HG02623 (cell line): ENCODE data around the gene FAM222A.
"Not testable (repeated sequence)": the region's sequence is repeated elsewhere in the genome, so short reads cannot be mapped to it uniquely, and the experiment has no call there.

ENCODE experiments used
- ATAC-seq: cut with Tn5 transposase; IDR thresholded peaks from one replicate; pipeline ENCODE4 v1.9.1; 2021; ENCODE audit warnings: moderate library complexity; ENCODE audit not compliant: unreplicated experiment

The FAM222A gene

DNA sequence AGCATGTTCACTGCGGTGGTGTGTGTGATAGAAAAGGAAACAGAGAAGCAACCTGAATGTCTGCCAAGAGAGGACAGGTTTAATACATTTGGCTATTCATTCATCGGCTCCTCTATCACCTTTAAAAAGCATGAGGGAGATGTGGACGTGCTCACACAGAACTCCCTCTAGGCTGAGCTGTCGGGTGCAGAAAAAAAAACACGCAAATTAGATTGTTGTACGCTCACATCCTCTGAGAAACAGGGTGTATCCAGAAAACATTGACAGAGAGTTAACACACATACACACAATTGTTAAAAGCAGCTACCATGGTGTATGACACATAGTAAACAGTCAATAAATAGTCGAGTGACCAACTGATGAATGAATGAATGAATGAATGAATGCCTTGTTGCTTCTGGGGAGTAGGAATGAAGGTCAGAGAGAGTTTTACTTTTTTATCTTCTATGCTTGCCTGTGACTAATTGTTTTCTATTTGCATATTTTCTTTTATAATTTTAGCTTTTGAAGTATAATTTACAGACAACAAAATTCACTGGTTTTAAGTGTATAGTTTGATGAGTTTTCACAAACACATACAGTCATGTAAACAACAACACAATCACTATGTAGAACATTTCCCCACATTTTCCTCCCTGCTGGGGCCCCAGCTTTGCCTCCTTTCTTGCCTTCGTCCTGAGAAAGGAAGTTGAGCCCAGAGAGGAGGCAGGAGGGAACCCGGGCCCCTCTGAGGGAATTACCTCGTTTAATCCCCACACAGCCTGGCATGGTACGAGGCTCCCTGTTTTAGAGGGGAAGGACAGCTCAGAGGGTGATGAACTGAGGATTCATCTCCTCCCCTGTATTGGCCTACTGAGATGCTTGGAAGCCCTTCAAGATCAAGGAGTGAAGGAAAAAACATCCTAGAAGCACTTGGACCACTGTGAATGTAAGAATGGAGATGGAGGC lies 19.7 kb upstream of the FAM222A start:
- ATAC-seq = no peak

DNA sequence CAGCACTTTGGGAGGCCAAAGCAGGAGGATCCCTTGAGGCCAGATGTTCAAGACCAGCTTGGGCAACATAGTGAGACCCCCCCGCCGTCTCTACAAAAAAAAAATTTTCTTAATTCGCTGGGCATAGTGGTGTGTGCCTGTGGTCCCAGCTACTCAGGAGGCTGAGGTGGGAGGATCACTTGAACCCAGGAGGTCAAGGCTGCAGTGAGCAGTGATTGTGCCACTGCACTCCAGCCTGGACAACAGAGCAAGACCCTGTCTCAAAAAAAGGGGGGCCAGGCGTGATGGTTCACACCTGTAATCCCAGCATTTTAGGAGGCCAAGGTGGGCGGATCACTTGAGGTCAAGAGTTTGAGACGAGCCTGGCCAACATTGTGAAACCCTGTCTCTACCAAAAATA lies 19.0 kb upstream of the FAM222A start:
- not testable (repeated sequence) for ATAC-seq

GRCh38 chr12:109695416-109695815 lies 18.2 kb upstream of the FAM222A start:
- no peak for ATAC-seq

- no peak for ATAC-seq
Measured at GRCh38 chr12:109695961-109696461, 17.6 kb upstream of the FAM222A start.

GRCh38 chr12:109696485-109697269 lies 16.9 kb upstream of the FAM222A start:
- ATAC-seq = no peak

DNA sequence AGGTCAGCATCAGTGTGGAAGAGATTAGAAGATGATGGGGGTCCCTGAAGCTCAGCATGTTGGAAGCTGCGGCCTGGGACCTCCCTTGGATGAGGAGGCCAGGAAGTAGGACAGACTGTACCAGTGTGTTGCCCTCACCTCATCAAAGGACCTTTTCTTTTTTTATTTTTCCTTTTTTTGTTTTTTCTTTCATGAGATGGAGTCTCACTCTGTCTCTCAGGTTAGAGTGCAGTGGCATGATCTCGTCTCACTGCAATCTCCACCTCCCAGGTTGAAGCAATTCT lies 16.4 kb upstream of the FAM222A start:
- no peak for ATAC-seq

- no peak for ATAC-seq
Measured at GRCh38 chr12:109697877-109698468, 15.7 kb upstream of the FAM222A start.

GRCh38 chr12:109698820-109699219 lies 14.8 kb upstream of the FAM222A start:
- no peak for ATAC-seq

- no peak for ATAC-seq
Measured at GRCh38 chr12:109701064-109701463, 12.6 kb upstream of the FAM222A start.

GRCh38 chr12:109702111-109702841 lies 11.3 kb upstream of the FAM222A start:
- ATAC-seq = no peak

- no peak for ATAC-seq
Measured at GRCh38 chr12:109703684-109704083, 9.9 kb upstream of the FAM222A start.

DNA sequence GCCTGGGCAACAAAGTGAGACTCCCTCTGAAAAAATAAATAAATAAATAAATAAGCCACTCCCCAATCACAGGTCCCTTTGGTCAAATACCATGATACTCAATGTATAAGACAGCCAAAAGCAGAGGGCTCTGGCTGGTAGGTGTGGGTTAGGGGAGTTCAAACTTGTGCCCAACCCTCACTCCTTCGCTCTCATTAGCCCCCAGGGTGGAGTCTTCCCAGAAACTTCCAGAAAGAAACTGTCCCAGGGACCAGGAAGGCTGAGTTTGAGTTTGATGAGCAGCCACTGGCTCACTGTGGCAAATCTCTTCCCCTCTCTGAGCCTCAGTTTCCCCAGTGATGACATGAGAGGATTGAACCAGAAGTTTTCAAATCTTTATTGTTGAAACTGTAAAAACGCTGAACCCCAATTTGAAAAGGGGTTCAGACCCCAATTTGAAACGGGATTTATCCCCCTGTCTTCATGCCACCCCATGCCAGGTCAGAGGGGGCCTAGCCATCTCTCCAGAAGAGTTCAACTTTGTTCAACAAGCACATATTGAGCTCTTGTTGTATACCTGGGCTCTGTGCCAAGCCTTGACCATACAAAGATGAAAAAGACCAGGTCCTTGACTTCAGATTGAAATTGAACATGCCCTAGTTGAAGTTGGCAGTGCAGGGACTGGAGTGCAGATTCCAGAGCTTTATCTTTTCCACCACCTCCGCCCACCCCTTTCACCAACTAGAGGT lies 9.1 kb upstream of the FAM222A start:
- no peak for ATAC-seq

GRCh38 chr12:109705291-109705690 lies 8.3 kb upstream of the FAM222A start:
- ATAC-seq = no peak

DNA sequence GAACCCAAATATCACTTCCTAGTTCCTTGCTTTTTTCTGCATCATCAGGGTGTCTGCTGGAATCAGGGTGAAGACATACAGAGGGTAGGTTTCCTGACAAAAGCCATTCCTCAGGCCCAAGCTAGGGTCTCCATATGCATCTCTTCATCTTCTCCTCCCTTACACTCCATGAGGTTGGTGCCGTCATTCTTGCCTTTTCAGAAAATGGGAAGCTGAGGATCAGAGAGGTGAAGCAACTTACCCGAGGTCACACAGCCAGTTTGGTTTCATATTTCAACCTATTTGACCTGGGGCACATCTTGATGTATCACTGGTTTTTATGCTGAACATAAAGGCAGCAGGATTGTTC lies 7.3 kb upstream of the FAM222A start:
- no peak for ATAC-seq

DNA sequence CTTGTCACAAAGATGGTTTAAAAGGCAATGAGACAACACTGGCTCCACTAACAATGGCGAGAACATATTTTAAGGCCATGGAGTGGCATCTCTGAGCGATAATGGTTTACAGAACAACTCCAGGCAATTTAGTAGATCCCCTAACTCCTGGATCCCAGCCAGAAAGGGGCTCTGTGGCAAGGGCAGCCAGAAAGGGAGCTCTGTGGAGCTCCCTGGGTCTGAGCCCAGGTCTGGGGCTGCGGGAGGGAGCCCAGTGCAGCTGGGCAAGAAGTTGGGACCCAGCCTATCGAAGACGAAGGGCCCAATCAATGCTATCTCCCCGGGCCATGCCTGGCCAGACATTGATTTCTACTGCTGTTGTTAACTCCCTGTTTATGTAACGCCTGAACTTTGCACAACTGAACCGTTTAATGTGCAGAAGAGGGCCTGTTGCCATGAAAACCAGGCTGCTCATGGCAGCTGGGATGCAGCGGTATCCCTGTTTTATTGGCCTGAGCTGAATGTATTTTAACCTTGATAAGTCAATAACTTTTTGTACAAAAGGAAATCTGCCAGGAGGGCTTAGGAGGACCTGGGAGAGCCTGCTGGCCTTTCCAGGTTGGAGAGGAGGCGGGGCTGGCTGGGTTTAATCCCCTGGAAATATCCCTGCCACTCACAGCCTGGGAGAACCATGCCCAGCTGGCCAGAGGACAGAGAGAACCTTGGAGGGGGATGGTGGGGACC lies 6.7 kb upstream of the FAM222A start:
- no peak for ATAC-seq

- ATAC-seq = no peak
Measured at GRCh38 chr12:109707470-109707821, 6.2 kb upstream of the FAM222A start.

GRCh38 chr12:109708939-109709338 lies 4.7 kb upstream of the FAM222A start:
- ATAC-seq = no peak

- no peak for ATAC-seq
Measured at GRCh38 chr12:109709401-109709991, 4.1 kb upstream of the FAM222A start.

DNA sequence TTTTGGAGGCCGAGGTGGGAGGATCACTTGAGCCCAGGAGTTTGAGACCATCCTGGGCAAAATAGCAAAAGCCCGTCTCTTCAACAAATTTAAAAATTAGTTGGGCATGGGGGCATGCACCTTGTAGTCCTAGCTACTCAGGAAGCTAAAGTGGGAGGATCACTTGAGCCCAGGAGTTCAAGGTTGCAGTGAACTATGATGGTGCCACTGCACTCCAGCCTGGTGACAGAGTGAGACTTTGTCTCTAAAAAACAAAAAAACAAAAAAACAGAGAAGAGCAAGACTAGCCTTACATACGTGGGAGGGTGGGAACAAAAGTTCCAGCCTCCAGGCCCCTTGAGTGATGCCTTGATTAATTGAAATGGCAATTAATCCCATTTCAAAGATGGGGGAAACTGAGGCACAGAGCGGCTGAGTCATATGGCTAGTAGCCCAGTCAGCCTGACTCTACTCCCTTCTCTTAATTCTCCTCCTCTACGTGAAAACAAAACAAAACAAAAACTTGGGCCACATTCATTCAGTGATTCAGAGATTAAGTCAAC lies 3.3 kb upstream of the FAM222A start:
- no peak for ATAC-seq
